ENCODE data around the gene LRIT1.
"Not testable (repeated sequence)": the region's sequence is repeated elsewhere in the genome, so short reads cannot be mapped to it uniquely, and the experiment has no call there.

LRIT1 gene, protein sequence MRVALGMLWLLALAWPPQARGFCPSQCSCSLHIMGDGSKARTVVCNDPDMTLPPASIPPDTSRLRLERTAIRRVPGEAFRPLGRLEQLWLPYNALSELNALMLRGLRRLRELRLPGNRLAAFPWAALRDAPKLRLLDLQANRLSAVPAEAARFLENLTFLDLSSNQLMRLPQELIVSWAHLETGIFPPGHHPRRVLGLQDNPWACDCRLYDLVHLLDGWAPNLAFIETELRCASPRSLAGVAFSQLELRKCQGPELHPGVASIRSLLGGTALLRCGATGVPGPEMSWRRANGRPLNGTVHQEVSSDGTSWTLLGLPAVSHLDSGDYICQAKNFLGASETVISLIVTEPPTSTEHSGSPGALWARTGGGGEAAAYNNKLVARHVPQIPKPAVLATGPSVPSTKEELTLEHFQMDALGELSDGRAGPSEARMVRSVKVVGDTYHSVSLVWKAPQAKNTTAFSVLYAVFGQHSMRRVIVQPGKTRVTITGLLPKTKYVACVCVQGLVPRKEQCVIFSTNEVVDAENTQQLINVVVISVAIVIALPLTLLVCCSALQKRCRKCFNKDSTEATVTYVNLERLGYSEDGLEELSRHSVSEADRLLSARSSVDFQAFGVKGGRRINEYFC

DNA sequence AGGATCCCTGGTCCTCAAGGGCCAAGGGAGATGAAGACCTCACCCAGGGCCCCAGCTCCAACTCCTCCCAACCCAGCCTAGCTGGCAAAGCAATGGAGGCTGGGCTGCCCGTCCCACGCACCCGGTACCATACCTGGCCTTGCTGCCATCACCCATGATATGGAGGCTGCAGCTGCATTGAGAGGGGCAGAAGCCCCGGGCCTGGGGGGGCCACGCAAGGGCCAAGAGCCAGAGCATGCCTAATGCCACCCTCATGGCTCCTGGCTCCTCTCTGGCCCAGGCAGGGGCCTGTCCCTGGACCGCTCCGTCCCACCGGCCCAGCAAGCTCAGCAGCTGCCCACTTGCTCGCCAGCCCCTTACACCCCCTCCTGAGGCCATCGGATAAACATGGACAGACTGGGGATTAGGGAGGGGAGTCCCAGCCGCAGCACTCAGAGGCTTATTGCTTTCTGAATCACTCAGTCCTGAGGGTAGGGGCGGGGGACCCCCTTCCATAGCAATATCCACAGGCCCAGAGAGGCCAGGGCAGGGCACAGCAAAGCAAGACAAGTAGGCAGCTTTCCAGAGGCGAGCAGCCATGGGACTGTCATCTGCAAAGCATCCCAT, at the start of gene LRIT1:
Gene LRIT1, minus strand, starts transcription at position 362 of the 606 bp plus-strand sequence. Its CDS starts 107 bp downstream, at position 255.
- Mint-ChIP-seq H3K27ac (no peak within 1 kb of the TSS), H3K9me3 (no peaks in the 10 kb centered on the region), H3K4me1 (ENCODE audit: low read depth) (no peaks in the 10 kb centered on the region), H3K4me3 (no peak within 1 kb of the TSS), H3K36me3 (ENCODE audit: low read depth) (no peaks in the 10 kb centered on the region), H3K27me3 (peaks cover 13% of the 10 kb centered on the region)
- intact Hi-C loops (cut with micrococcal nuclease): no loop called here

DNA sequence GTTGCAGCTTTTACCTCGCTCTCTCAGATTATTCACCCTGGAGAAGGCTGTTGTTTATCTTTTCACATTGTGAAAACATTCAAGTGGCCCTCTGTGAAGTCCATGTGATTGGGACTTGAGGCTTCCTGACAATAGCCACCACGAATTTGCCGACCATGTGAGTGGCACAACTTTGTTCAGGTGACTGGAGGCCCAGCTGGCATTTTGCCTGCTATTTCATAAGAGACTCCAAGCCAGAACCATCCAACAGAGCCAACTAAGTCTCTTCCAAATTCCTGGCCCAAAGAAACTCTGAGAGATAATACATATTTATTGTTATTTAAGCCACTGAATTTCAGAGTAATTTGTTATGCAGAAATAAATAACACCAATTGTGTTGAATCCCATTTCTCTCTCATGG, 48.9 kb upstream of the LRIT1 start:
- H3K27ac Mint-ChIP-seq: no peak overlapping the region
- H3K27me3 Mint-ChIP-seq: peaks cover 6% of the 10 kb centered on the region
- H3K4me1 Mint-ChIP-seq (ENCODE audit: low read depth): peaks cover 16% of the 10 kb centered on the region
- no peaks in the 10 kb centered on the region for H3K36me3 Mint-ChIP-seq (ENCODE audit: low read depth)
- no peak overlapping the region for H3K4me3 Mint-ChIP-seq
- intact Hi-C loops (cut with micrococcal nuclease): no loop called here
- no peaks in the 10 kb centered on the region for H3K9me3 Mint-ChIP-seq

DNA sequence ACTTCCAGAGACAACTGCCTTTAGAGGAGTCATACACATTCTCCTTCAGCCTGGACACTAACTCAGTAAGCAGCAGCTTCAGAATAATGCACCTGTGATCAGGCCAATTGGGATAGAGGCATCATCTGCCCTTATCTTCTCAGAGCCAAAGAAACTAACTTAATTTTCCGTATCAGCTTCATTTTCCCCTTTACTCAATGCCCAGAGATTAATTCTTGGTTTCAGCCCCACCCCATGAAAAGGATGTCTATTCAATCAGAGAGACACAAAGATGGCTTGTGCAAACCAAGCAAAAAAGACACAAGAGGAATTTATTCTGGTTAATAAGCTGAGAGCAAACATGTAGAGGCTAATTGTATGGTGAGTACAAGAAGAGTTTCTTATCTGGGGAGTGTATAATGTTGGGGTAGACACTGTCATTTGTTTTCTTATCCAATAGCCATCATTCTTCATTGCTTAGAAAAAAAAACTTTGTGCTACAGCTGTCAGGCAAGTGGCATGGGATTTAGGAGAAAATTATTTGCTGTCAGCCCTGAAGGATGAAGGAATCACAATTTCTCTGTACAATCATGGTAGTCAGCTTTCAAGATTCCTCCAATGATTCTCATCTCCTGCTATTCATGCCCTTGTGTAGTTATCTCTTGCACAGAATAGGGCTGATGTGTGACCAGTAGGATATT, 48.3 kb upstream of the LRIT1 start:
- intact Hi-C loops (cut with micrococcal nuclease): no loop called here
- no peaks in the 10 kb centered on the region for H3K9me3 Mint-ChIP-seq
- no peak overlapping the region for H3K27ac Mint-ChIP-seq
- H3K27me3 Mint-ChIP-seq: peaks cover 6% of the 10 kb centered on the region
- peaks cover 14% of the 10 kb centered on the region for H3K4me1 Mint-ChIP-seq (ENCODE audit: low read depth)
- H3K36me3 Mint-ChIP-seq (ENCODE audit: low read depth): no peaks in the 10 kb centered on the region
- H3K4me3 Mint-ChIP-seq: no peak overlapping the region

DNA sequence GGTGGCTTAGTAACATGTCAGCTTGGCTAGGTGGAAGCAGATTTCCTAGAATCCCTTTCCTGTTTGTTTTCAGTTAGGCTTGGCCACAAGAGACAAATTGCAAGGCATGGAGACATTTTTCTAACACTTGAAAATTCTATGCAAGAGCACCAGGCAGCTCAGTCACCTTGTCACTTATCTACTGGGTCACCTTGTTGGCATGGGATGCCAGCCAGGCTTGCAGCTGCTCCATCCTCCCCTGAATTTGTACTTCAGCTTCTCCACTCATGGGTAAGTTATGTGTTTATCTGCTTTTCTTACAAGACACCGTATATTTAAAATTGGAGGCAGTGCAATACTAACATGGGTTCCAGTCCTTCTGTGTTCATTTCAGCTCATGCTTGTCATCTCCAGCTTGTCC, 46.8 kb upstream of the LRIT1 start:
- H3K36me3 Mint-ChIP-seq (ENCODE audit: low read depth): no peaks in the 10 kb centered on the region
- H3K9me3 Mint-ChIP-seq: no peaks in the 10 kb centered on the region
- peaks cover 7% of the 10 kb centered on the region for H3K27me3 Mint-ChIP-seq
- H3K4me1 Mint-ChIP-seq (ENCODE audit: low read depth): peaks cover under 1% of the 10 kb centered on the region
- H3K4me3 Mint-ChIP-seq: no peak overlapping the region
- no peak overlapping the region for H3K27ac Mint-ChIP-seq
- intact Hi-C loops (cut with micrococcal nuclease): no loop called here

DNA sequence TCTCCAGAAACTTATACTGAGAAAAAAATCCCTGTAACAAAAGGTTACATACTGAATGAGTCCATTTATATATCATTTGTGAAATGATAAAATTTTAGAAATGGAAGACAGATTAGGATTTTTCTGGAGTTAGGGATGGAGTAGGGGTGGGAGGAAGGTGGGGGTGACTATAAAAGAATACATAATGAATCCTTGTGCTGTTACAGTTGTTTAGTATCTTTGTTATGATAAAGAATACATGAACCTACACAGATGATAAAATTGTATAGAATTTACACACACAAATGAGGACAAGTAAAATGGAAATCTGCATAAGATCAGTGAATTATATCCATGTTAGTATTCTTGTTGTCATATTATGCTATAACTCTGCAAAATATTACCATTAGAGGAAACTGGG, 45.3 kb upstream of the LRIT1 start:
- H3K9me3 Mint-ChIP-seq: no peaks in the 10 kb centered on the region
- H3K27ac Mint-ChIP-seq: no peak overlapping the region
- intact Hi-C loops (cut with micrococcal nuclease): no loop called here
- no peaks in the 10 kb centered on the region for H3K4me1 Mint-ChIP-seq (ENCODE audit: low read depth)
- H3K4me3 Mint-ChIP-seq: no peak overlapping the region
- H3K36me3 Mint-ChIP-seq (ENCODE audit: low read depth): no peaks in the 10 kb centered on the region
- H3K27me3 Mint-ChIP-seq: peaks cover 7% of the 10 kb centered on the region

GRCh38 chr10:84279876-84280475, 38.6 kb upstream of the LRIT1 start:
- H3K27ac Mint-ChIP-seq; H3K36me3 Mint-ChIP-seq (ENCODE audit: low read depth); H3K9me3 Mint-ChIP-seq; H3K4me3 Mint-ChIP-seq; intact Hi-C loops (cut with micrococcal nuclease); H3K4me1 Mint-ChIP-seq (ENCODE audit: low read depth): not testable (repeated sequence)
- peaks cover 24% of the 10 kb centered on the region for H3K27me3 Mint-ChIP-seq

GRCh38 chr10:84270708-84271107, 29.4 kb upstream of the LRIT1 start:
- Mint-ChIP-seq H3K36me3 (ENCODE audit: low read depth) (no peaks in the 10 kb centered on the region), H3K27ac (no peak overlapping the region)
- intact Hi-C loops (cut with micrococcal nuclease): no loop called here

GRCh38 chr10:84269773-84270172, 28.4 kb upstream of the LRIT1 start:
- Mint-ChIP-seq H3K9me3 (no peaks in the 10 kb centered on the region), H3K4me1 (ENCODE audit: low read depth) (peaks cover 6% of the 10 kb centered on the region), H3K27ac (no peak overlapping the region), H3K36me3 (ENCODE audit: low read depth) (no peaks in the 10 kb centered on the region), H3K27me3 (peaks cover 18% of the 10 kb centered on the region), H3K4me3 (no peak overlapping the region)
- intact Hi-C loops (cut with micrococcal nuclease): loop anchor here (5.0 kb wide), 2 partner anchors 63 to 103 kb away; no protein-coding TSS in a partner anchor

More at GRCh38 chr10:84270708-84271107, 29.4 kb upstream of the LRIT1 start:
- H3K4me3 Mint-ChIP-seq: no peak overlapping the region
- H3K27me3 Mint-ChIP-seq: peaks cover 17% of the 10 kb centered on the region
- no peaks in the 10 kb centered on the region for H3K9me3 Mint-ChIP-seq
- H3K4me1 Mint-ChIP-seq (ENCODE audit: low read depth): peaks cover 6% of the 10 kb centered on the region

- H3K4me3 Mint-ChIP-seq: no peak overlapping the region
- no peaks in the 10 kb centered on the region for H3K36me3 Mint-ChIP-seq (ENCODE audit: low read depth)
- H3K9me3 Mint-ChIP-seq: no peaks in the 10 kb centered on the region
- intact Hi-C loops (cut with micrococcal nuclease): loop anchor here (5.0 kb wide), 2 partner anchors 63 to 103 kb away; no protein-coding TSS in a partner anchor
- peaks cover 19% of the 10 kb centered on the region for H3K27me3 Mint-ChIP-seq
- H3K4me1 Mint-ChIP-seq (ENCODE audit: low read depth): peaks cover 10% of the 10 kb centered on the region
- H3K27ac Mint-ChIP-seq: no peak overlapping the region
Measured at GRCh38 chr10:84269162-84269561, 27.8 kb upstream of the LRIT1 start.

DNA sequence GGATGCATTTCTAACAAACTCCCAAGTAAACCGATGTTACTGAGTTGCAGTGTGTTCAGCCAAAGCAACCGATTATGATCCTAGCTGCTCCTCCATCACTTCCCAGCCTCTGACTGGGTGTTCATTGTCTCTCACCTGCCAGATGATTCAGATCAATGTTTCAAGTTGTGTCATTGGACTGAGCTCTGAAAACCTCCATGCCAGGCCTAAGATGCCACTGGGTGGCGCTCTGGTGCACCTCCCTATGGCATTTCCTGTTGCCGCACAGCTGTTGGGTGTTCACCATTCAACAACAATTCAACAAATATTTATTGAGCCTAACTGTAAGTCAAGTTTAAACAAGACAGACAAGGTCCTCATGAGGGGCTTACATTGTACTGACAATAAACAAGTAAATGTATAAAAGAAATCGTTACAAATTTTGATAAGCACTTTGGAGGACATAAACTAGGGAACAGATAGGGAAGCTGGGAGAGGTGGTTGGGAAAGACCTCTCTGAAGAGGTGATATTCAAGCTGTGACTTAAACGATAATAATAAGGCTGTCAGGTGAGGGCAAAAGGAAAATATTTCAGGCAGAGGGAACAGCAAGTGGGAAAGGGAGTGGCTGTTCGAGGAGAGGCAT, 26.3 kb upstream of the LRIT1 start:
- peaks cover 10% of the 10 kb centered on the region for H3K4me1 Mint-ChIP-seq (ENCODE audit: low read depth)
- H3K27me3 Mint-ChIP-seq: peaks cover 22% of the 10 kb centered on the region
- H3K36me3 Mint-ChIP-seq (ENCODE audit: low read depth): no peaks in the 10 kb centered on the region
- no peak overlapping the region for H3K4me3 Mint-ChIP-seq
- H3K9me3 Mint-ChIP-seq: no peaks in the 10 kb centered on the region
- no peak overlapping the region for H3K27ac Mint-ChIP-seq
- intact Hi-C loops (cut with micrococcal nuclease): loop anchor here (5.0 kb wide), 2 partner anchors 65 to 105 kb away; no protein-coding TSS in a partner anchor

- Mint-ChIP-seq H3K27ac (no peak overlapping the region), H3K27me3 (peaks cover 19% of the 10 kb centered on the region), H3K4me1 (ENCODE audit: low read depth) (peaks cover 10% of the 10 kb centered on the region), H3K36me3 (ENCODE audit: low read depth) (no peaks in the 10 kb centered on the region), H3K9me3 (no peaks in the 10 kb centered on the region), H3K4me3 (no peak overlapping the region)
- intact Hi-C loops (cut with micrococcal nuclease): loop anchor here (5.0 kb wide), 2 partner anchors 67 to 107 kb away; no protein-coding TSS in a partner anchor
Measured at GRCh38 chr10:84265418-84265817, 24.1 kb upstream of the LRIT1 start.

GRCh38 chr10:84264611-84265141, 23.3 kb upstream of the LRIT1 start:
- peaks cover 10% of the 10 kb centered on the region for H3K4me1 Mint-ChIP-seq (ENCODE audit: low read depth)
- H3K27ac Mint-ChIP-seq: no peak overlapping the region
- H3K27me3 Mint-ChIP-seq: peaks cover 17% of the 10 kb centered on the region
- intact Hi-C loops (cut with micrococcal nuclease): loop anchor here (1.0 to 5.0 kb wide), 3 partner anchors 68 to 273 kb away; no protein-coding TSS in a partner anchor
- H3K36me3 Mint-ChIP-seq (ENCODE audit: low read depth): no peaks in the 10 kb centered on the region
- no peak overlapping the region for H3K4me3 Mint-ChIP-seq
- H3K9me3 Mint-ChIP-seq: no peaks in the 10 kb centered on the region

DNA sequence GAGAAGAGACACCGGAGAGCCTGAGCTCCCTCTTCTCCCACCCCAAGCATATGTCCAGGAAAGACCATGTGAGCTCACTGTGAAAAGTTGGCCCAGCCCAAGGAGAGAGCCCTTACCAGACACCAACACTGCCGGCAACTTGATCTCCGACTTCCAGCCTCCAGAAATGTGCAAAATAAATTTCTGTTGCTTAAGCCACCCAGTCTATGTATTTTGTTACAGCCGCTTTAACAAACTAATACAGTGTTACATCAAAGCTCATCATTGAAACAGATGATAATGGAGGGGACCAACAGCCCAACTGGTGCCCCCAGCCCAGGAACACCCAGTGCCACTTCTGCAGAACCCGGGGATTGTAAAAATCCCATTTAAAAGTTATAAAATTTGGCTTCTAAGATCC, 22.4 kb upstream of the LRIT1 start:
- H3K4me3 Mint-ChIP-seq: no peak overlapping the region
- H3K4me1 Mint-ChIP-seq (ENCODE audit: low read depth): peaks cover 10% of the 10 kb centered on the region
- H3K36me3 Mint-ChIP-seq (ENCODE audit: low read depth): no peaks in the 10 kb centered on the region
- H3K9me3 Mint-ChIP-seq: no peaks in the 10 kb centered on the region
- H3K27me3 Mint-ChIP-seq: peaks cover 14% of the 10 kb centered on the region
- intact Hi-C loops (cut with micrococcal nuclease): loop anchor here (1.0 kb wide), 1 partner anchor 274 kb away; no protein-coding TSS in a partner anchor
- no peak overlapping the region for H3K27ac Mint-ChIP-seq

Data from dendritic cell treated with granulocyte-macrophage colony-stimulating factor and Interleukin-4, amounts not matched to agents 40 ng/mL and 50 ng/mL, for 4 days (primary cell).